Prostate gland (tissue), 2 donors: ENCODE results near the gene SGPL1.

Experiments used
- CTCF ChIP-seq, 4 experiments: fragments of 200-600 bp in 2 of 4; fragments of 450-650 bp in 2 of 4; sonication (generic) in 2 of 4; IDR thresholded peaks; 1 replicate in 3 of 4; 2 replicates in 1 of 4; pipeline ENCODE4 v1.5.1; 2016 to 2019; ENCODE audit warnings: antibody characterized with exemption in 4 of 4, mild to moderate bottlenecking in 2 of 4, moderate library complexity in 2 of 4
- POLR2A ChIP-seq: fragments of 450-650 bp; IDR thresholded peaks from one replicate; pipeline ENCODE4 v1.6.1; 2016; ENCODE audit warnings: antibody characterized with exemption, mild to moderate bottlenecking

- TF ChIP-seq POLR2A (no peak), CTCF (IDR thresholded peaks at IDR 0.05) (no peak)
Measured at GRCh38 chr10:70837660-70838059, 21.9 kb downstream of the SGPL1 start.
